ENCODE results near the gene FNIP2.

- TF ChIP-seq, protein P1, sequence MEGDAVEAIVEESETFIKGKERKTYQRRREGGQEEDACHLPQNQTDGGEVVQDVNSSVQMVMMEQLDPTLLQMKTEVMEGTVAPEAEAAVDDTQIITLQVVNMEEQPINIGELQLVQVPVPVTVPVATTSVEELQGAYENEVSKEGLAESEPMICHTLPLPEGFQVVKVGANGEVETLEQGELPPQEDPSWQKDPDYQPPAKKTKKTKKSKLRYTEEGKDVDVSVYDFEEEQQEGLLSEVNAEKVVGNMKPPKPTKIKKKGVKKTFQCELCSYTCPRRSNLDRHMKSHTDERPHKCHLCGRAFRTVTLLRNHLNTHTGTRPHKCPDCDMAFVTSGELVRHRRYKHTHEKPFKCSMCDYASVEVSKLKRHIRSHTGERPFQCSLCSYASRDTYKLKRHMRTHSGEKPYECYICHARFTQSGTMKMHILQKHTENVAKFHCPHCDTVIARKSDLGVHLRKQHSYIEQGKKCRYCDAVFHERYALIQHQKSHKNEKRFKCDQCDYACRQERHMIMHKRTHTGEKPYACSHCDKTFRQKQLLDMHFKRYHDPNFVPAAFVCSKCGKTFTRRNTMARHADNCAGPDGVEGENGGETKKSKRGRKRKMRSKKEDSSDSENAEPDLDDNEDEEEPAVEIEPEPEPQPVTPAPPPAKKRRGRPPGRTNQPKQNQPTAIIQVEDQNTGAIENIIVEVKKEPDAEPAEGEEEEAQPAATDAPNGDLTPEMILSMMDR (conservative IDR thresholded peaks at IDR 0.05; ENCODE audit: low read depth, low read length) = no peak
- TF ChIP-seq EZH2 (IDR thresholded peaks at IDR 0.05; ENCODE audit: borderline replicate concordance, low read depth, low read length, poor library complexity, severe bottlenecking) = no peak
These were observed 115.5 kb downstream of the FNIP2 start for GRCh38 chr4:158884280-158884679.

Data from A673 (cell line).